ENCODE data around the gene CNTN1.

DNA sequence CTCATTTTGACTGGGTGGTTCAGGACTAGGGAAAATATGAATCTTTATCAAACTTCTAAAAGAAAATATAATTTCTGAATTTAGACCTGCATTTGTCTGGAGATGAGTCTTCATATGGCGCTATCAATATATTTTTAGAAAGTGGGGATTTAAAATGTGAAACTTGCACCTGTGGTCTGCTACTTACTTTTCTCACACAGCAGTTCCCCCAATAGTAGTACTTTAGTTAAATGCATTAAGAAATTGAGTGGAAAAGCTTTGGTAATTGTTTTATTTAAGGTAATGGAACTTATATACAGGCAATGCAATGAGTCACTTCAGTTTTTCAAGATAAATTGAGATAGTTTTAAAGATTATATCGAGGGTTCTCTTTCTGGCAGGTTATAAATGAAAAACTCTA lies 91.9 kb downstream of the CNTN1 start:
- no peak for TF ChIP-seq SIN3A (IDR thresholded peaks at IDR 0.05; ENCODE audit: borderline replicate concordance, low read depth, low read length)
- TF ChIP-seq, protein P1, sequence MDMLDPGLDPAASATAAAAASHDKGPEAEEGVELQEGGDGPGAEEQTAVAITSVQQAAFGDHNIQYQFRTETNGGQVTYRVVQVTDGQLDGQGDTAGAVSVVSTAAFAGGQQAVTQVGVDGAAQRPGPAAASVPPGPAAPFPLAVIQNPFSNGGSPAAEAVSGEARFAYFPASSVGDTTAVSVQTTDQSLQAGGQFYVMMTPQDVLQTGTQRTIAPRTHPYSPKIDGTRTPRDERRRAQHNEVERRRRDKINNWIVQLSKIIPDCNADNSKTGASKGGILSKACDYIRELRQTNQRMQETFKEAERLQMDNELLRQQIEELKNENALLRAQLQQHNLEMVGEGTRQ (IDR thresholded peaks at IDR 0.05; ENCODE audit: borderline replicate concordance, low read depth, low read length): no peak
